H1 (cell line): ENCODE data around the gene C2CD3. TPM values are rescaled to one million over a fixed set of nuclear protein-coding genes. Genes with fewer than 3 reads are reported as not detected.

ENCODE experiments used
- CTCF ChIA-PET: fragments of 300-600 bp; sonication (Branson Sonifier 250); formaldehyde crosslinking; loops from one replicate; lab custom pipeline; 2021; ENCODE audit not compliant: partially characterized antibody; lab: Charles Lee
- POLR2A ChIA-PET: fragments of 300-600 bp; sonication (Branson Sonifier 250); formaldehyde crosslinking; loops from one replicate; lab custom pipeline; 2021; ENCODE audit warnings: inconsistent platforms; ENCODE audit not compliant: partially characterized antibody; lab: Charles Lee
- DNase-seq, 2 experiments: peaks; one replicate each; pipeline versions ENCODE4 v3.0.0 to v3.0.0-alpha.2; 2010 to 2022; ENCODE audit warnings: low spot score in 2 of 2, low read depth in 1 of 2, mixed read lengths in 1 of 2
- FAIRE-seq: peaks from 2 replicates; lab custom pipeline; 2011; peaks lifted over from hg19 to GRCh38; lab: Jason Lieb, UNC
- H2AFZ ChIP-seq: 2 replicates; pipeline ENCODE4 v1.8.1; 2012; ENCODE audit warnings: low read length, inconsistent platforms
- H2AK5ac ChIP-seq: 2 replicates; pipeline ENCODE4 v1.6.1; 2013; ENCODE audit warnings: low read depth, low read length
- H2BK120ac ChIP-seq: replicated peaks from 2 replicates; pipeline ENCODE3; 2013; ENCODE audit warnings: low read depth, low read length, inconsistent platforms
- H2BK12ac ChIP-seq: 2 replicates; pipeline ENCODE4 v1.6.1; 2013; ENCODE audit warnings: low read depth, low read length
- H2BK15ac ChIP-seq: 2 replicates; pipeline ENCODE4 v1.6.1; 2013; ENCODE audit warnings: low read length
- H2BK20ac ChIP-seq: 2 replicates; pipeline ENCODE4 v1.6.1; 2013; ENCODE audit warnings: low read length
- H2BK5ac ChIP-seq: 2 replicates; pipeline ENCODE4 v1.6.1; 2013; ENCODE audit warnings: low read depth, low read length
- H3K14ac ChIP-seq: 2 replicates; pipeline ENCODE4 v1.6.1; 2013; ENCODE audit warnings: inconsistent platforms; ENCODE audit not compliant: insufficient read length
- H3K18ac ChIP-seq: 2 replicates; pipeline ENCODE4 v1.6.1; 2013; ENCODE audit warnings: low read length; ENCODE audit errors: extremely low read depth
- H3K23ac ChIP-seq: 2 replicates; pipeline ENCODE4 v1.6.1; 2013; ENCODE audit warnings: inconsistent platforms; ENCODE audit not compliant: insufficient read length
- H3K23me2 ChIP-seq: 2 replicates; pipeline ENCODE4 v1.6.1; 2013; ENCODE audit warnings: low read depth, low read length
- H3K27ac ChIP-seq: 2 replicates; pipeline ENCODE4 v1.6.1; 2011; ENCODE audit warnings: low read depth, low read length, inconsistent platforms
- H3K27me3 ChIP-seq, 4 experiments: replicated peaks in 1 of 4; 1 replicate in 1 of 4; 2 replicates in 3 of 4; pipeline versions ENCODE4 v1.6.1 to v1.8.1; 2011 to 2013; ENCODE audit warnings: low read length in 3 of 4, mild to moderate bottlenecking in 3 of 4, inconsistent platforms in 2 of 4, mixed read lengths in 2 of 4, moderate library complexity in 1 of 4; ENCODE audit not compliant: control insufficient read depth in 3 of 4, insufficient read depth in 3 of 4; ENCODE audit errors: extremely low read depth in 1 of 4
- H3K36me3 ChIP-seq, 4 experiments: 2 replicates each; pipeline versions ENCODE4 v1.6.1 to v1.8.1; 2011 to 2013; ENCODE audit warnings: mild to moderate bottlenecking in 4 of 4, low read length in 3 of 4, moderate library complexity in 2 of 4, control low read depth in 1 of 4, inconsistent platforms in 1 of 4; ENCODE audit not compliant: insufficient read depth in 4 of 4, control insufficient read depth in 2 of 4
- H3K4ac ChIP-seq: replicated peaks from 2 replicates; pipeline ENCODE3; 2013; ENCODE audit warnings: low read length, low read depth, mixed read lengths, inconsistent platforms; ENCODE audit not compliant: insufficient read length
- H3K4me1 ChIP-seq, 4 experiments: replicated peaks in 1 of 4; 1 replicate in 1 of 4; 2 replicates in 3 of 4; pipeline versions ENCODE4 v1.6.1 to v1.8.1; 2011 to 2013; ENCODE audit warnings: low read length in 3 of 4, inconsistent platforms in 2 of 4, mixed read lengths in 1 of 4; ENCODE audit not compliant: insufficient read depth in 4 of 4, control insufficient read depth in 3 of 4
- H3K4me2 ChIP-seq, 2 experiments: 2 replicates each; pipeline versions ENCODE4 v1.6.1 to v1.8.1; 2011 to 2013; ENCODE audit warnings: low read depth in 2 of 2, low read length in 2 of 2, control low read depth in 1 of 2, inconsistent platforms in 1 of 2, mild to moderate bottlenecking in 1 of 2; ENCODE audit not compliant: insufficient read depth in 1 of 2
- H3K4me3 ChIP-seq, 4 experiments: fragments of 200-600, 300-600 bp in 1 of 4; sonication (generic), shearing (Covaris generic), sonication (Bioruptor Twin) in 1 of 4; 2 replicates each; pipeline versions ENCODE4 v1.5.1 to v1.8.1; 2011 to 2016; ENCODE audit warnings: low read length in 4 of 4, low read depth in 3 of 4, control low read depth in 2 of 4, inconsistent platforms in 2 of 4, mild to moderate bottlenecking in 2 of 4, mixed read lengths in 1 of 4, moderate library complexity in 1 of 4; ENCODE audit not compliant: insufficient read depth in 2 of 4; ENCODE audit errors: extremely low read depth in 1 of 4
- H3K56ac ChIP-seq: replicated peaks from 2 replicates; pipeline ENCODE3; 2013; ENCODE audit warnings: low read depth, mild to moderate bottlenecking, mixed read lengths, low read length, inconsistent platforms; ENCODE audit not compliant: insufficient read length
- H3K79me1 ChIP-seq: 2 replicates; pipeline ENCODE4 v1.6.1; 2013; ENCODE audit warnings: low read depth, low read length, control low read depth
- H3K79me2 ChIP-seq, 2 experiments: 2 replicates each; pipeline versions ENCODE4 v1.6.1 to v1.8.1; 2012 to 2013; ENCODE audit warnings: low read length in 2 of 2, mild to moderate bottlenecking in 2 of 2, inconsistent platforms in 1 of 2; ENCODE audit not compliant: insufficient read depth in 2 of 2, control insufficient read depth in 1 of 2
- H3K9ac ChIP-seq, 4 experiments: replicated peaks in 1 of 4; 1 replicate in 1 of 4; 2 replicates in 3 of 4; pipeline versions ENCODE4 v1.6.1 to v1.8.1; 2011 to 2013; ENCODE audit warnings: low read depth in 3 of 4, low read length in 3 of 4, control low read depth in 2 of 4, mild to moderate bottlenecking in 2 of 4, moderate library complexity in 2 of 4, inconsistent platforms in 1 of 4; ENCODE audit errors: extremely low read depth in 1 of 4
- H3K9me3 ChIP-seq, 2 experiments: 2 replicates each; pipeline versions ENCODE4 v1.6.1 to v1.8.1; 2012 to 2013; ENCODE audit warnings: mild to moderate bottlenecking in 2 of 2, moderate library complexity in 2 of 2, control low read depth in 1 of 2, inconsistent platforms in 1 of 2, low read depth in 1 of 2, low read length in 1 of 2, mixed read lengths in 1 of 2; ENCODE audit not compliant: insufficient read depth in 2 of 2
- H4K20me1 ChIP-seq, 2 experiments: replicated peaks in 1 of 2; 2 replicates each; pipeline versions ENCODE3 to v1.8.1; 2011 to 2013; ENCODE audit warnings: inconsistent platforms in 2 of 2, low read length in 2 of 2, mild to moderate bottlenecking in 1 of 2; ENCODE audit not compliant: insufficient read depth in 2 of 2, control insufficient read depth in 1 of 2
- H4K5ac ChIP-seq: 2 replicates; pipeline ENCODE4 v1.6.1; 2013; ENCODE audit warnings: low read length, low read depth, mixed read lengths, inconsistent platforms; ENCODE audit not compliant: insufficient read length
- H4K8ac ChIP-seq: 2 replicates; pipeline ENCODE4 v1.8.0; 2013; ENCODE audit warnings: mild to moderate bottlenecking, moderate library complexity, low read length, inconsistent platforms; ENCODE audit not compliant: insufficient read depth; ENCODE audit errors: extremely low read depth
- H4K91ac ChIP-seq: replicated peaks from 2 replicates; pipeline ENCODE3; 2013; ENCODE audit warnings: low read length, mixed read lengths, inconsistent platforms; ENCODE audit not compliant: insufficient read length
- BACH1 ChIP-seq: IDR thresholded peaks from 2 replicates; pipeline ENCODE4 v1.6.1; 2012; ENCODE audit warnings: low read length, improper control_type of control experiment
- CHD2 ChIP-seq: IDR thresholded peaks from 2 replicates; pipeline ENCODE4 v1.6.1; 2012; ENCODE audit warnings: low read length, improper control_type of control experiment
- CREB1 ChIP-seq: IDR thresholded peaks from 2 replicates; pipeline ENCODE4 v1.6.1; 2012; ENCODE audit warnings: inconsistent platforms
- HDAC2 ChIP-seq, 2 experiments: fragments of 300-600 bp in 1 of 2; sonication (generic) in 1 of 2; IDR thresholded peaks; 2 replicates each; pipeline ENCODE4 v1.6.1; 2011 to 2012; ENCODE audit warnings: low read depth in 2 of 2, low read length in 2 of 2, mild to moderate bottlenecking in 2 of 2, moderate library complexity in 2 of 2, borderline replicate concordance in 1 of 2, inconsistent platforms in 1 of 2
- RAD21 ChIP-seq, 2 experiments: IDR thresholded peaks in 1 of 2; conservative IDR thresholded peaks in 1 of 2; 2 replicates each; pipeline ENCODE4 v1.6.1; 2011; ENCODE audit warnings: low read depth in 2 of 2, low read length in 2 of 2, improper control_type of control experiment in 1 of 2, inconsistent platforms in 1 of 2, mild to moderate bottlenecking in 1 of 2, moderate library complexity in 1 of 2
- RBBP5 ChIP-seq: IDR thresholded peaks from 2 replicates; pipeline ENCODE4 v1.7.1; 2012; ENCODE audit warnings: low read depth, mild to moderate bottlenecking, inconsistent platforms, low read length, moderate library complexity, borderline replicate concordance
- RFX5 ChIP-seq: IDR thresholded peaks from 2 replicates; pipeline ENCODE4 v1.6.1; 2011; ENCODE audit warnings: low read depth, low read length, improper control_type of control experiment, borderline replicate concordance
- SAP30 ChIP-seq: fragments of 300-600 bp; sonication (generic); IDR thresholded peaks from 2 replicates; pipeline ENCODE4 v1.7.1; 2012; ENCODE audit warnings: low read length, moderate library complexity, mild to moderate bottlenecking, inconsistent platforms; ENCODE audit not compliant: insufficient read depth, insufficient replicate concordance
- SUZ12 ChIP-seq: fragments of 200-600 bp; sonication (generic); IDR thresholded peaks from 2 replicates; pipeline ENCODE4 v1.6.1; 2012; ENCODE audit warnings: mild to moderate bottlenecking, inconsistent platforms, low read length, moderate library complexity, mixed read lengths
- WGBS, 2 experiments: shearing (Covaris generic) in 1 of 2; methylation state at CpG; one replicate each; pipeline versions ENCODE4 v1.1.6 to v1.1.7; 2013 to 2015; ENCODE audit warnings: low lambda C conversion rate in 2 of 2, mixed read lengths in 2 of 2, inconsistent platforms in 1 of 2, low coverage in 1 of 2, missing lambda C conversion rate in 1 of 2; ENCODE audit not compliant: insufficient replicate concordance in 2 of 2, insufficient coverage in 1 of 2, insufficient read length in 1 of 2; ENCODE audit errors: extremely low coverage in 1 of 2, missing lambda C conversion rate in 1 of 2; 5-methylcytosine and 5-hydroxymethylcytosine counted together
- polyA plus RNA-seq, 7 experiments: library from polyadenylated mRNA; depleted of rRNA in 3 of 7; stranded (reverse) in 5 of 7; unstranded in 2 of 7; fragments of >200 nt in 5 of 7; fragments of 200-250 nt in 2 of 7; gene quantifications; 1 replicate in 5 of 7; 2 replicates in 1 of 7; 4 replicates in 1 of 7; pipeline versions ENCODE4 v1.2.1 to v1.2.3, GENCODE V29; 2011 to 2013; ENCODE audit warnings: missing spikeins in 2 of 7, mixed read lengths in 2 of 7
- total RNA-seq: library from RNA; stranded (reverse); fragmentation: NEBNext Ultra II Directional; extraction: Animal tissue kit (Norgen Biotek cat#: 25700); gene quantifications from 2 replicates; pipeline ENCODE4 v1.2.1, GENCODE V29; 2021

The C2CD3 gene
- total and polyA plus RNA-seq, 2 of the 8 experiments (the other 6 are each of a cell fraction or from before 2014, with no cell fraction given), result 11.0 to 29.1 TPM

GRCh38 chr11:74081428-74081827, 89.4 kb downstream of the C2CD3 start:
- Histone ChIP-seq H3K4ac (no peak overlapping the region), H3K9me3 (no peaks in the 10 kb centered on the region), H3K9ac (no peak overlapping the region), H3K4me2 (no peak overlapping the region), H3K4me1 (no peaks in the 10 kb centered on the region), H3K27me3 (no peaks in the 10 kb centered on the region), H2BK20ac (no peak overlapping the region), H4K20me1 (no peaks in the 10 kb centered on the region), H2BK120ac (no peak overlapping the region), H3K23ac (no peak overlapping the region), H3K79me2 (no peaks in the 10 kb centered on the region), H2BK15ac (no peak overlapping the region), H3K18ac (no peak overlapping the region), H3K27ac (no peak overlapping the region), H3K14ac (no peak overlapping the region), H3K56ac (no peak overlapping the region), H2AK5ac (no peak overlapping the region)
- CTCF ChIA-PET, result interaction anchor here (1.2 to 1.4 kb wide), 2 partner anchors 37 to 47 kb away, joined by 3 to 5 read pairs; no protein-coding TSS in a partner anchor
- no peak for FAIRE-seq
- no peak for DNase-seq
- POLR2A ChIA-PET, result no interaction called here
- TF ChIP-seq RBBP5 (no peak), CREB1 (no peak), RFX5 (no peak), RAD21 (IDR thresholded peaks at IDR 0.05 in 1 of 2, conservative IDR thresholded peaks at IDR 0.05 in 1 of 2; ENCODE audit: low read depth in 2 of 2, low read length in 2 of 2) (no peak), SUZ12 (no peak), BACH1 (no peak), SAP30 (no peak), CHD2 (no peak), HDAC2 (IDR thresholded peaks at IDR 0.05; ENCODE audit: borderline replicate concordance in 1 of 2, low read depth in 2 of 2, low read length in 2 of 2) (no peak)
- TF ChIP-seq, all 59 proteins: peak for 0
- Histone ChIP-seq H3K79me1 (no peaks in the 10 kb centered on the region), H3K23me2 (no peaks in the 10 kb centered on the region), H4K8ac (no peak overlapping the region), H3K4me3 (no peak overlapping the region), H3K36me3 (peaks cover 0 to 25% (median 9%) of the 10 kb centered on the region in 4 experiments; a peak in 5 of 8 replicates), H2BK5ac (no peak overlapping the region), H4K91ac (no peak overlapping the region), H2BK12ac (no peak overlapping the region), H4K5ac (no peak overlapping the region), H2AFZ (no peak overlapping the region)
- WGBS, 2 experiments, result 88% methylated on average over 1 of the region's 1 CpG; no CpG with 5 or more reads in 1 of the 2 experiments
